Activated CD8-positive, alpha-beta T cell treated with anti-CD3 and anti-CD28 coated beads for 36 hours (primary cell): ENCODE data around the gene CD96. TPM values are rescaled to one million over a fixed set of nuclear protein-coding genes. Genes with fewer than 3 reads are reported as not detected.

Source experiments
- ATAC-seq: fragments of 200-7000 bp; cut with Tn5 transposase; one replicate; pipeline ENCODE4 v1.10.0; 2021; ENCODE audit warnings: mild to moderate bottlenecking, moderate library complexity
- CTCF ChIA-PET: fragments of 350-600 bp; sonication (Branson Sonifier 250); formaldehyde crosslinking; loops from one replicate; lab custom pipeline; 2021; ENCODE audit warnings: antibody characterized with exemption; lab: Charles Lee
- POLR2A ChIA-PET: fragments of 350-600 bp; sonication (Branson Sonifier 250); formaldehyde crosslinking; loops from one replicate; lab custom pipeline; 2021; ENCODE audit warnings: antibody characterized with exemption; lab: Charles Lee
- DNase-seq: peaks from one replicate; pipeline ENCODE4 v3.0.0-alpha.2; 2020
- H3K27ac Mint-ChIP-seq: one replicate; pipeline ENCODE4 v1.8.0; 2021; ENCODE audit warnings: mild to moderate bottlenecking, mixed read lengths
- H3K27me3 Mint-ChIP-seq: one replicate; pipeline ENCODE4 v1.8.0; 2021; ENCODE audit warnings: mixed read lengths
- H3K36me3 Mint-ChIP-seq: one replicate; pipeline ENCODE4 v1.8.0; 2021; ENCODE audit warnings: low read depth, mixed read lengths
- H3K4me1 Mint-ChIP-seq: one replicate; pipeline ENCODE4 v1.8.0; 2021; ENCODE audit warnings: low read depth, mixed read lengths
- H3K4me3 Mint-ChIP-seq: one replicate; pipeline ENCODE4 v1.8.0; 2021; ENCODE audit warnings: mild to moderate bottlenecking, moderate library complexity, mixed read lengths
- H3K9me3 Mint-ChIP-seq: one replicate; pipeline ENCODE4 v1.8.0; 2021; ENCODE audit warnings: mixed read lengths
- CTCF ChIP-seq: fragments of 200-600 bp; IDR thresholded peaks from one replicate; pipeline ENCODE4 v1.8.0; 2022; ENCODE audit warnings: antibody characterized with exemption, mild to moderate bottlenecking
- intact Hi-C: fragments of 100-400 bp; cut with micrococcal nuclease; formaldehyde crosslinking; loops from one replicate; pipeline ENCODE4 v1.10.0; 2022
- total RNA-seq, 2 experiments: library from RNA; stranded (reverse); gene quantifications; one replicate each; pipeline ENCODE4 v1.2.3, GENCODE V29; 2021

The CD96 gene
- total RNA-seq, 2 experiments from 2014 or later = 142 to 147 TPM

- no peak for TF ChIP-seq CTCF
- ChIA-PET CTCF (interaction anchor here (0.6 to 3.8 kb wide), 5 partner anchors 10 to 56 kb away, joined by 3 to 30 read pairs (median 5); no protein-coding TSS in a partner anchor), POLR2A (interaction anchor here (0.9 to 3.2 kb wide), 7 partner anchors 10 to 67 kb away, joined by 3 to 12 read pairs (median 4); no protein-coding TSS in a partner anchor)
- H3K9me3 Mint-ChIP-seq = peaks cover 12% of the 10 kb centered on the region
- H3K27ac Mint-ChIP-seq = peak overlapping the region; percentile 93
- H3K4me1 Mint-ChIP-seq = peaks cover 98% of the 10 kb centered on the region
- no peaks in the 10 kb centered on the region for H3K27me3 Mint-ChIP-seq
- peaks cover 85% of the 10 kb centered on the region for H3K36me3 Mint-ChIP-seq
- DNase-seq (peak; percentile 71), ATAC-seq (peak; percentile 5)
- H3K4me3 Mint-ChIP-seq = no peak overlapping the region
- intact Hi-C loops = loop anchor here (5.0 kb wide), 1 partner anchor 54 kb away; no protein-coding TSS in a partner anchor
These were observed 71.3 kb downstream of the CD96 start for GRCh38 chr3:111613294-111613693.

- no peak for TF ChIP-seq CTCF
- Mint-ChIP-seq H3K4me3 (peak overlapping the region; percentile 42), H3K4me1 (peaks cover 87% of the 10 kb centered on the region), H3K36me3 (peaks cover 68% of the 10 kb centered on the region), H3K27me3 (no peaks in the 10 kb centered on the region), H3K27ac (peak overlapping the region; percentile 93), H3K9me3 (peaks cover 8% of the 10 kb centered on the region)
- CTCF ChIA-PET = interaction anchor here (0.6 to 6.1 kb wide), 23 partner anchors 9 to 802 kb away, joined by 3 to 63 read pairs (median 7); partner anchors contain the start of genes CD96 and ZBED2
- no peak for ATAC-seq
- POLR2A ChIA-PET = interaction anchor here (0.9 to 3.2 kb wide), 13 partner anchors 8 to 73 kb away, joined by 3 to 13 read pairs (median 6); partner anchors contain the start of gene ZBED2
- no peak for DNase-seq
- intact Hi-C loops = loop anchor here (2.0 to 5.0 kb wide), 2 partner anchors 39 to 69 kb away; no protein-coding TSS in a partner anchor
These were observed 73.9 kb downstream of the CD96 start for GRCh38 chr3:111615880-111616279.

- Mint-ChIP-seq H3K4me3 (peak overlapping the region; percentile 30), H3K9me3 (peaks cover 8% of the 10 kb centered on the region), H3K36me3 (peaks cover 61% of the 10 kb centered on the region), H3K27me3 (no peaks in the 10 kb centered on the region), H3K27ac (peak overlapping the region; percentile 93), H3K4me1 (peaks cover 80% of the 10 kb centered on the region)
- DNase-seq (peak; percentile 82), ATAC-seq (peak; percentile 83)
- ChIA-PET CTCF (interaction anchor here (0.6 to 6.1 kb wide), 26 partner anchors 9 to 802 kb away, joined by 3 to 63 read pairs (median 5); partner anchors contain the start of genes CD96 and ZBED2), POLR2A (interaction anchor here (0.9 to 3.2 kb wide), 14 partner anchors 8 to 73 kb away, joined by 3 to 13 read pairs (median 6); partner anchors contain the start of gene ZBED2)
- intact Hi-C loops = loop anchor here (2.0 to 5.0 kb wide), 2 partner anchors 39 to 70 kb away; no protein-coding TSS in a partner anchor
- TF ChIP-seq CTCF = peak; percentile 62
These were observed 74.6 kb downstream of the CD96 start for GRCh38 chr3:111616417-111617105.

GRCh38 chr3:111617406-111617805, 75.4 kb downstream of the CD96 start:
- peaks cover 80% of the 10 kb centered on the region for H3K4me1 Mint-ChIP-seq
- H3K9me3 Mint-ChIP-seq = peaks cover 8% of the 10 kb centered on the region
- peaks cover 54% of the 10 kb centered on the region for H3K36me3 Mint-ChIP-seq
- CTCF ChIA-PET = interaction anchor here (1.0 to 6.1 kb wide), 10 partner anchors 11 to 304 kb away, joined by 3 to 63 read pairs (median 6); partner anchors contain the start of gene ZBED2
- no peak for TF ChIP-seq CTCF
- no peaks in the 10 kb centered on the region for H3K27me3 Mint-ChIP-seq
- intact Hi-C loops = loop anchor here (2.0 to 5.0 kb wide), 2 partner anchors 40 to 71 kb away; no protein-coding TSS in a partner anchor
- POLR2A ChIA-PET = interaction anchor here (0.7 to 2.0 kb wide), 6 partner anchors 9 to 74 kb away, joined by 3 to 10 read pairs (median 4); partner anchors contain the start of gene ZBED2
- H3K4me3 Mint-ChIP-seq = no peak overlapping the region
- peak; percentile 47 for DNase-seq
- ATAC-seq = no peak
- H3K27ac Mint-ChIP-seq = peak overlapping the region; percentile 93
